Gastrocnemius medialis (tissue), 4 donors: ENCODE data around the gene GRIK3. TPM values are rescaled to one million over a fixed set of nuclear protein-coding genes. Genes with fewer than 3 reads are reported as not detected.

ENCODE experiments used
- ATAC-seq, 2 donors: fragments of 150-250 bp; one replicate each; pipeline ENCODE4 v1.9.1; 2016
- DNase-seq, 2 donors: peaks; one replicate each; pipeline ENCODE4 v3.0.0-alpha.2; 2019
- H3K27ac ChIP-seq, 4 donors: fragments of 200-600 bp; sonication (generic); 1 replicate in 1 of 4; 2 replicates in 3 of 4; pipeline ENCODE4 v1.5.1; 2016 to 2018; ENCODE audit warnings: mild to moderate bottlenecking in 2 of 4, moderate library complexity in 1 of 4
- H3K27me3 ChIP-seq, 3 donors: fragments of 200-600 bp; sonication (generic) in 2 of 3; 1 replicate in 1 of 3; 2 replicates in 2 of 3; pipeline versions ENCODE4 v1.5.1 to v1.6.0; 2016 to 2019; ENCODE audit warnings: mild to moderate bottlenecking in 1 of 3, moderate library complexity in 1 of 3
- H3K36me3 ChIP-seq, 2 donors: fragments of 200-600 bp; sonication (generic) in 1 of 2; one replicate each; pipeline ENCODE4 v1.5.1; 2017 to 2018
- H3K4me1 ChIP-seq, 2 donors: fragments of 200-600 bp; sonication (generic) in 1 of 2; one replicate each; pipeline ENCODE4 v1.5.1; 2016 to 2017; ENCODE audit warnings: mild to moderate bottlenecking in 2 of 2
- H3K4me3 ChIP-seq, 4 donors: fragments of 200-600 bp; sonication (generic) in 3 of 4; 1 replicate in 1 of 4; 2 replicates in 3 of 4; pipeline ENCODE4 v1.5.1; 2016 to 2019; ENCODE audit warnings: mild to moderate bottlenecking in 2 of 4
- H3K9me3 ChIP-seq, 3 donors: fragments of 200-600 bp; sonication (generic) in 2 of 3; 1 replicate in 1 of 3; 2 replicates in 2 of 3; pipeline ENCODE4 v1.5.1; 2016 to 2019
- POLR2A ChIP-seq, 2 donors: fragments of 450-650 bp; IDR thresholded peaks; one replicate each; pipeline ENCODE4 v1.6.1; 2017; ENCODE audit warnings: antibody characterized with exemption in 2 of 2, mild to moderate bottlenecking in 2 of 2, moderate library complexity in 2 of 2
- in situ Hi-C, 4 donors: fragments of 200-750 bp; cut with MboI; loops; one replicate each; pipeline versions ENCODE4 v1.15.0 to v1.8.0; 2017; ENCODE audit warnings: low sequenced_read_pairs in 4 of 4
- intact Hi-C: fragments of 100-400 bp; cut with DNase I; formaldehyde crosslinking; loops from one replicate; pipeline ENCODE4 v1.15.1; 2023; ENCODE audit warnings: low total_unique reads
- total RNA-seq, 4 donors: library from RNA; depleted of rRNA; stranded (reverse); fragments of >200 nt; gene quantifications; one replicate each; pipeline versions ENCODE4 v1.1.0 to v1.2.3, GENCODE V29; 2016
- TF ChIP-seq, protein P1 (sequence below), 5 experiments: fragments of 450-650 bp in 3 of 5; fragments of 200-600 bp in 2 of 5; sonication (generic) in 2 of 5; IDR thresholded peaks in 4 of 5; conservative IDR thresholded peaks in 1 of 5; 1 replicate in 4 of 5; 2 replicates in 1 of 5; pipeline ENCODE4 v1.5.1; 2016 to 2019; ENCODE audit warnings: antibody characterized with exemption in 5 of 5, mild to moderate bottlenecking in 3 of 5, moderate library complexity in 3 of 5

The GRIK3 gene
- total RNA-seq, 4 donors from 2014 or later, result 0.13 to 0.22 (median 0.13) TPM; not detected in 1

DNA sequence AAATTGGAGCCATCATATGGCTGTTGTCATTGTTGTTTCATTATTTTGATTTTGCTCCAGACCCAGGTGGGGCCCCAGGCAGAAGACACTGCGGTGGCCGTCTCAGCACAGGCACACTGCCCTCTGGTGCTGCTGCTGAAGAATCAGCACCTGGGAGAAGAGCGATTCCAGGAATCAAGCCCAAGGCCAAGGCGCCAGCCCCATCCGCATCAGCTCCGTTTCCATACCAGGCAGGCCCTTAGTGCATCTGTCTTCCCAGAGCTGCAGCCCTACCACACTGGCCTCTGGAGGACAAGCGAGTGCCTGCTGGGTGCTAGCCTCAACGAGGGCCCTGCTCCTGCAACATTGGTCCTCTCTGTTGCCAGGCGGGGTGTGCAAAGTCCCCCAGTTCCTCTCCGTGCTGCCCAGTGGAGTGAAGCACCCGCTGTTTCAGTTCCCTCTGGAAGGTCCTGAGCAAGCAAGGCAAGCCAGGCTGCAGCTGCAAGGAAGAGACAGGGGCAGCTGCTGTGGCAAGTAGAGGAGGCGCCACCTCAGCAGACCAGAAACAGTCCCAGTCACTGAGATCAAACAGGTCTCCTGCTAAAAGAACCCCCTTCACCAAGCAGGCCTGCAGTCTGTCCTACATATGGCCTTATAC, 5.2 kb downstream of the GRIK3 start:
- ATAC-seq, result no peak
- no peak for TF ChIP-seq POLR2A (IDR thresholded peaks at IDR 0.05)
- TF ChIP-seq, protein P1, sequence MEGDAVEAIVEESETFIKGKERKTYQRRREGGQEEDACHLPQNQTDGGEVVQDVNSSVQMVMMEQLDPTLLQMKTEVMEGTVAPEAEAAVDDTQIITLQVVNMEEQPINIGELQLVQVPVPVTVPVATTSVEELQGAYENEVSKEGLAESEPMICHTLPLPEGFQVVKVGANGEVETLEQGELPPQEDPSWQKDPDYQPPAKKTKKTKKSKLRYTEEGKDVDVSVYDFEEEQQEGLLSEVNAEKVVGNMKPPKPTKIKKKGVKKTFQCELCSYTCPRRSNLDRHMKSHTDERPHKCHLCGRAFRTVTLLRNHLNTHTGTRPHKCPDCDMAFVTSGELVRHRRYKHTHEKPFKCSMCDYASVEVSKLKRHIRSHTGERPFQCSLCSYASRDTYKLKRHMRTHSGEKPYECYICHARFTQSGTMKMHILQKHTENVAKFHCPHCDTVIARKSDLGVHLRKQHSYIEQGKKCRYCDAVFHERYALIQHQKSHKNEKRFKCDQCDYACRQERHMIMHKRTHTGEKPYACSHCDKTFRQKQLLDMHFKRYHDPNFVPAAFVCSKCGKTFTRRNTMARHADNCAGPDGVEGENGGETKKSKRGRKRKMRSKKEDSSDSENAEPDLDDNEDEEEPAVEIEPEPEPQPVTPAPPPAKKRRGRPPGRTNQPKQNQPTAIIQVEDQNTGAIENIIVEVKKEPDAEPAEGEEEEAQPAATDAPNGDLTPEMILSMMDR (IDR thresholded peaks at IDR 0.05 in 4 of 5, conservative IDR thresholded peaks at IDR 0.05 in 1 of 5), result no peak
- in situ Hi-C loops, result no loop called here

GRCh38 chr1:37021502-37021901, 12.8 kb downstream of the GRIK3 start:
- H3K9me3 ChIP-seq, result no peaks in the 10 kb centered on the region
- in situ Hi-C loops (no loop called here), intact Hi-C loops (no loop called here)
- H3K27ac ChIP-seq, result no peak overlapping the region
- no peaks in the 10 kb centered on the region for H3K36me3 ChIP-seq
- H3K27me3 ChIP-seq, result peaks cover 0 to 24% (median 10%) of the 10 kb centered on the region in 3 donors
- H3K4me3 ChIP-seq, result no peak overlapping the region
- DNase-seq, result no peak
- H3K4me1 ChIP-seq, result no peaks in the 10 kb centered on the region
- ATAC-seq, result no peak
- no peak for TF ChIP-seq POLR2A (IDR thresholded peaks at IDR 0.05)
- TF ChIP-seq, protein P1 (IDR thresholded peaks at IDR 0.05 in 4 of 5, conservative IDR thresholded peaks at IDR 0.05 in 1 of 5), result no peak

More for the DNA sequence above, 5.2 kb downstream of the GRIK3 start:
- Histone ChIP-seq H3K36me3 (no peaks in the 10 kb centered on the region), H3K27ac (no peak overlapping the region), H3K4me3 (no peak overlapping the region), H3K27me3 (peaks cover 37 to 58% (median 42%) of the 10 kb centered on the region in 3 donors), H3K4me1 (peaks cover 0 to 4% of the 10 kb centered on the region in 2 donors), H3K9me3 (no peaks in the 10 kb centered on the region)
- DNase-seq, result no peak
- intact Hi-C loops, result no loop called here

GRCh38 chr1:37020653-37021277, 13.6 kb downstream of the GRIK3 start:
- Histone ChIP-seq H3K9me3 (no peaks in the 10 kb centered on the region), H3K36me3 (no peaks in the 10 kb centered on the region), H3K27ac (no peak overlapping the region), H3K27me3 (peaks cover 0 to 19% (median 10%) of the 10 kb centered on the region in 3 donors), H3K4me1 (no peaks in the 10 kb centered on the region), H3K4me3 (no peak overlapping the region)
- DNase-seq, result no peak
- no peak for TF ChIP-seq POLR2A (IDR thresholded peaks at IDR 0.05)
- TF ChIP-seq, protein P1 (IDR thresholded peaks at IDR 0.05 in 4 of 5, conservative IDR thresholded peaks at IDR 0.05 in 1 of 5), result no peak
- no peak for ATAC-seq
- intact Hi-C loops, result no loop called here
- in situ Hi-C loops, result no loop called here

DNA sequence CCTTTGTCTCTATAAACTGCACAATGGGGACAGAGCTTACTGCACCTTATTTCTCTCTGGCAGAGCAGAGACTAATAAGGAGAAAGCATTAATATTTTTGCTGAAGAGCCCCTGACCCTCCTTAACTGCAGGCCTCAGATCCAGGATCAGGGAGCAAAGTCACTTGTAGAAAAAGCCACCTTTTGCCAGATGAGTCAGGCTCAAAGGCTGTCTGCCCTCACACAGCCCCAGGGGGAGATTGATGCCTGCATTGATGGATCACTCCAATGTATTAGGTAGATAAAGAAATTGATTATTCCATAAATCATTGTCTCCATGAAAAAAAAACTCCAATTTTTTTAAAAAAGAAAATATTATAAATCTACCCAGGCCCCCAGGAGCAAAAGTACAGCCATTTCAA, 15.8 kb downstream of the GRIK3 start:
- H3K4me3 ChIP-seq, result no peak overlapping the region
- H3K4me1 ChIP-seq, result no peaks in the 10 kb centered on the region
- H3K27me3 ChIP-seq, result peaks cover 0 to 19% (median 10%) of the 10 kb centered on the region in 3 donors
- H3K36me3 ChIP-seq, result no peaks in the 10 kb centered on the region
- H3K9me3 ChIP-seq, result no peaks in the 10 kb centered on the region
- no peak overlapping the region for H3K27ac ChIP-seq
- in situ Hi-C loops (no loop called here), intact Hi-C loops (no loop called here)
- DNase-seq, result no peak
- no peak for ATAC-seq
- TF ChIP-seq POLR2A (IDR thresholded peaks at IDR 0.05), result no peak
- TF ChIP-seq, protein P1 (IDR thresholded peaks at IDR 0.05 in 4 of 5, conservative IDR thresholded peaks at IDR 0.05 in 1 of 5), result no peak
